Osteoblast (primary cell): ENCODE measurements around the gene KRTAP9-7. TPM values are rescaled to one million over a fixed set of nuclear protein-coding genes. Genes with fewer than 3 reads are reported as not detected.

Experiments
- DNase-seq: peaks from one replicate; pipeline ENCODE4 v3.0.0; 2011; ENCODE audit warnings: low spot score, mixed read lengths; ENCODE audit not compliant: insufficient read length; ENCODE audit errors: missing footprints
- H2AFZ ChIP-seq: 2 replicates; pipeline ENCODE4 v1.6.0; 2011; ENCODE audit warnings: mild to moderate bottlenecking, low read length
- H3K27ac ChIP-seq: 2 replicates; pipeline ENCODE4 v1.5.1; 2011; ENCODE audit warnings: mild to moderate bottlenecking, low read depth, low read length, moderate library complexity
- H3K27me3 ChIP-seq: 2 replicates; pipeline ENCODE4 v1.6.0; 2012; ENCODE audit warnings: mild to moderate bottlenecking, control low read depth, inconsistent platforms, low read length, moderate library complexity; ENCODE audit not compliant: insufficient read depth
- H3K36me3 ChIP-seq: 2 replicates; pipeline ENCODE4 v1.5.1; 2011; ENCODE audit warnings: mild to moderate bottlenecking, low read length, control low read depth, moderate library complexity; ENCODE audit not compliant: insufficient read depth
- H3K4me1 ChIP-seq: 2 replicates; pipeline ENCODE4 v1.5.1; 2011; ENCODE audit warnings: mild to moderate bottlenecking, low read length, control low read depth, moderate library complexity; ENCODE audit not compliant: insufficient read depth
- H3K4me2 ChIP-seq: 2 replicates; pipeline ENCODE4 v1.6.0; 2011; ENCODE audit warnings: mild to moderate bottlenecking, low read length; ENCODE audit not compliant: insufficient read depth
- H3K4me3 ChIP-seq: fragments of 200-600 bp; sonication (generic); 3 replicates; pipeline ENCODE4 v1.5.1; 2012; ENCODE audit warnings: mild to moderate bottlenecking, low read length, inconsistent platforms; ENCODE audit not compliant: insufficient read depth
- H3K79me2 ChIP-seq: 2 replicates; pipeline ENCODE4 v1.6.0; 2012; ENCODE audit warnings: mild to moderate bottlenecking, low read length, control low read depth, inconsistent platforms; ENCODE audit not compliant: insufficient read depth
- H3K9me3 ChIP-seq: 2 replicates; pipeline ENCODE4 v1.5.1; 2011; ENCODE audit warnings: low read depth, low read length, control low read depth
- H4K20me1 ChIP-seq: 2 replicates; pipeline ENCODE4 v1.6.0; 2012; ENCODE audit warnings: mild to moderate bottlenecking, low read length, control low read depth; ENCODE audit not compliant: insufficient read depth
- small RNA-seq: library from RNA; depleted of rRNA; stranded (forward); fragments of <200 nt; gene quantifications from one replicate; pipeline ENCODE3, GENCODE V24; 2012
- total RNA-seq: library from RNA; depleted of rRNA; stranded (reverse); fragments of >200 nt; gene quantifications from 2 replicates; pipeline ENCODE4 v1.2.3, GENCODE V29; 2012
- TF ChIP-seq, protein P1 (sequence below): IDR thresholded peaks from 2 replicates; pipeline ENCODE4 v1.5.1; 2011; ENCODE audit warnings: mild to moderate bottlenecking, low read depth, low read length, moderate library complexity; ENCODE audit errors: extremely low read depth

Gene KRTAP9-7
- total RNA-seq, 1 donor, result not detected

DNA sequence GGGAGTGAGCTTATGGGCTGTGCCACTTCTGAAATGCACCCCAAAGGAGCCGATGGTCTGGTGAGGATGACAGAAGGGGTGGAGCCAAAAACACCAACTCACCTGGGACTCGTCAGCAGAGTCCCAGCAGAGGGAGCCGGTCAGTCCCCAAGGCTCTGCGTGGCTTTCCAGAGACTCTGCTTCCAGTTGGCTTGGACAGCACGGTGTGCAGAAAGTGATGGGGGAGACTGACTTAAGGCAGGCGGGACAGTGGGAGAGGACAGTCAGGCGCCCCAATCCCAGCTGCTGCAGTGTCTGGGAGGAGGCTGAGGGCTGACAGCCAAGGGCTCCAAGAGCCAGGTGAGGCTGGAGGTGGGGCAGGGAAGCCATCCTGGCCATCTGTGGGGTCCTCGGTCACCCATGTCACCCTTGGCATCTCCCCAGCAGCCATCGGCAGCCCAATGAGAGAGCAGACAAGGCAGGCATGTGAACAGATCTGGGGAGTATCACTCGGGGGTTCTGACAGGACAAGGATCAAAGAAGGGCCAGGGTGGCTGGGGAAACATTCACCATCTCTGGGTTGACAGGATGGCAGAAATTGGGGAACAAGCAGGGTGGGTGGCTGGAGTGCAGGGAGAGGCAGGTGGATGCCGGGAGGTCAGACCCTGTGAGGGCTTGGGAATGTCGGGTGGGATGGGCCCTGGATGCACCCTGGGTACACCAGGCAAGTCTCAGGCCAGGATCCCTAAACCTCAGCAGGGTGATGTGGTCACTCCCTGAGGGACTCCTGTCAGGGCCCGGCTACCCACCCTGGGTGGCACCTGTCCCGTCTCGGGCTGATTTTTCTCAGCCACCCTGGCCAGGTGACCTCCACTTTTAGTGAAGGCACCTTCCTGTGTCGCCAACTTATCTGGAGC, 48.9 kb downstream of the KRTAP9-7 start:
- H3K27me3 ChIP-seq, result no peaks in the 10 kb centered on the region
- H3K4me2 ChIP-seq, result no peak overlapping the region
- no peak overlapping the region for H3K27ac ChIP-seq
- no peaks in the 10 kb centered on the region for H3K36me3 ChIP-seq
- TF ChIP-seq, protein P1, sequence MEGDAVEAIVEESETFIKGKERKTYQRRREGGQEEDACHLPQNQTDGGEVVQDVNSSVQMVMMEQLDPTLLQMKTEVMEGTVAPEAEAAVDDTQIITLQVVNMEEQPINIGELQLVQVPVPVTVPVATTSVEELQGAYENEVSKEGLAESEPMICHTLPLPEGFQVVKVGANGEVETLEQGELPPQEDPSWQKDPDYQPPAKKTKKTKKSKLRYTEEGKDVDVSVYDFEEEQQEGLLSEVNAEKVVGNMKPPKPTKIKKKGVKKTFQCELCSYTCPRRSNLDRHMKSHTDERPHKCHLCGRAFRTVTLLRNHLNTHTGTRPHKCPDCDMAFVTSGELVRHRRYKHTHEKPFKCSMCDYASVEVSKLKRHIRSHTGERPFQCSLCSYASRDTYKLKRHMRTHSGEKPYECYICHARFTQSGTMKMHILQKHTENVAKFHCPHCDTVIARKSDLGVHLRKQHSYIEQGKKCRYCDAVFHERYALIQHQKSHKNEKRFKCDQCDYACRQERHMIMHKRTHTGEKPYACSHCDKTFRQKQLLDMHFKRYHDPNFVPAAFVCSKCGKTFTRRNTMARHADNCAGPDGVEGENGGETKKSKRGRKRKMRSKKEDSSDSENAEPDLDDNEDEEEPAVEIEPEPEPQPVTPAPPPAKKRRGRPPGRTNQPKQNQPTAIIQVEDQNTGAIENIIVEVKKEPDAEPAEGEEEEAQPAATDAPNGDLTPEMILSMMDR, result peak; percentile 19
- no peaks in the 10 kb centered on the region for H3K9me3 ChIP-seq
- no peaks in the 10 kb centered on the region for H3K79me2 ChIP-seq
- no peaks in the 10 kb centered on the region for H4K20me1 ChIP-seq
- H3K4me1 ChIP-seq, result no peaks in the 10 kb centered on the region
- no peak overlapping the region for H3K4me3 ChIP-seq
- no peak for DNase-seq
- no peak overlapping the region for H2AFZ ChIP-seq

DNA sequence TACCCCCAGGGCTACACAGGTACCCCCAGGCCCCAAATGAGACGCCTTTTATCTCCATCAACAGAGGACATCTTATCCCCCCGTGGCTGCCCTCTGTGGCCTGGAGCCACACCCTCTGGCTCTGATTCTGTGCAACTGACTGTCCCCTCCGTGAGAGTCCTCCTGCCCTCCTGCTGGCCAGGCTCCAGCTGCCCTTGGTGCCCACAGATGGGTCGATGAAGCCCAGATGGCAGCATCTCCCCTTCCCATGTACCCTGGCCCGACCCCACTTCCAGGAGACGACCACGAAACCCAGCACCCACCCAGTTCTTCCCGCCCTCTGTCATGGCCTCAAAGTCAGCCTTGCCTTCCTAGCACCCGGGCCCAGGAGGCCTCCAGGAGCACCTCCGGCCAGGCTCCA, 49.6 kb downstream of the KRTAP9-7 start:
- Histone ChIP-seq H4K20me1 (no peaks in the 10 kb centered on the region), H3K4me2 (no peak overlapping the region), H3K4me3 (no peak overlapping the region), H3K4me1 (no peaks in the 10 kb centered on the region), H2AFZ (no peak overlapping the region), H3K27ac (no peak overlapping the region), H3K36me3 (no peaks in the 10 kb centered on the region), H3K27me3 (no peaks in the 10 kb centered on the region), H3K79me2 (no peaks in the 10 kb centered on the region), H3K9me3 (no peaks in the 10 kb centered on the region)
- no peak for DNase-seq
- TF ChIP-seq, protein P1, result no peak

DNA sequence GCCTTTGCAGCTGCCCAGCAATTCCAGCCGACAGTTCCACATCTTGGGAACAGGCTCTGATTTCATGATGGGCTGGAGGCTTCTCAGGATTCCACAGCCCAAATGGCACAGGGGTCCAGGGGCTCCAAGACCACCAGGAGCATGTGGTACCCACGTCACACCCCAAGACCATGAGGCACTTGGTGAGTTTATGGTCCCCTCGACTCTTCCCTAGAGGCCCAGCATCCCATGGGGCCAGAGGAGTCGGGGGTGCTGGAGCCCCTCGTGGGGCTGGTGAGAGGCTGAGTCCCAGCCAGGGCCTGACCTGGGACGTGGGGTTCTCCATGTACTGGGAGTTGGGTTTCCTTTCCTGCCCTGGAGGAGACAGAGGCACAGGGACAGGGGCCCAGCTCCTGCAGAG, 50.1 kb downstream of the KRTAP9-7 start:
- H3K4me3 ChIP-seq, result no peak overlapping the region
- H3K9me3 ChIP-seq, result no peaks in the 10 kb centered on the region
- H3K79me2 ChIP-seq, result no peaks in the 10 kb centered on the region
- no peak for DNase-seq
- H3K36me3 ChIP-seq, result no peaks in the 10 kb centered on the region
- no peak overlapping the region for H3K27ac ChIP-seq
- no peaks in the 10 kb centered on the region for H3K4me1 ChIP-seq
- H3K27me3 ChIP-seq, result no peaks in the 10 kb centered on the region
- no peaks in the 10 kb centered on the region for H4K20me1 ChIP-seq
- no peak overlapping the region for H2AFZ ChIP-seq
- no peak overlapping the region for H3K4me2 ChIP-seq
- TF ChIP-seq, protein P1, result no peak

Small RNA genes lying within 50 kb of the gene (small RNA-seq; reads per million reads assigned to genes)
- not detected for gene KRTAP9-10P

Other genes starting within 250 kb of the KRTAP9-7 start
- 25.0 and 31.8 TPM in 2 replicates for gene KRTAP1-5, start 248.5 kb upstream of the KRTAP9-7 start, total RNA-seq
- gene KRTAP1-4, start 245.5 kb upstream of the KRTAP9-7 start, total RNA-seq, result not detected in 2 replicates
- gene KRTAP1-3, start 240.8 kb upstream of the KRTAP9-7 start, total RNA-seq, result not detected in 2 replicates
- 2.2 and 2.4 TPM in 2 replicates for gene KRTAP1-1, start 234.2 kb upstream of the KRTAP9-7 start, total RNA-seq
- gene KRTAP2-1, start 228.4 kb upstream of the KRTAP9-7 start, total RNA-seq, result not detected in 2 replicates
- gene KRTAP2-2, start 220.5 kb upstream of the KRTAP9-7 start, total RNA-seq, result not detected in 2 replicates
- 0.29 TPM in 1 of 2 replicates, not detected in the other for gene KRTAP2-3, start 215.6 kb upstream of the KRTAP9-7 start, total RNA-seq
- not detected in 2 replicates for gene KRTAP2-4, start 209.8 kb upstream of the KRTAP9-7 start, total RNA-seq
- under 0.01 and 0.72 TPM in 2 replicates for gene KRTAP4-7, start 191.5 kb upstream of the KRTAP9-7 start, total RNA-seq
- not detected in 2 replicates for gene KRTAP4-8, start 177.6 kb upstream of the KRTAP9-7 start, total RNA-seq
- gene KRTAP4-16, start 173.5 kb upstream of the KRTAP9-7 start, total RNA-seq, result not detected in 2 replicates
- gene KRTAP4-9, start 170.3 kb upstream of the KRTAP9-7 start, total RNA-seq, result not detected in 2 replicates
- gene KRTAP4-11, start 157.3 kb upstream of the KRTAP9-7 start, total RNA-seq, result not detected in 2 replicates
- not detected in 2 replicates for gene KRTAP4-12, start 151.5 kb upstream of the KRTAP9-7 start, total RNA-seq
- not detected in 2 replicates for gene KRTAP4-6, start 135.2 kb upstream of the KRTAP9-7 start, total RNA-seq
- not detected in 2 replicates for gene KRTAP4-5, start 125.9 kb upstream of the KRTAP9-7 start, total RNA-seq
- gene KRTAP4-4, start 115.0 kb upstream of the KRTAP9-7 start, total RNA-seq, result not detected in 2 replicates
- not detected in 2 replicates for gene KRTAP4-3, start 107.5 kb upstream of the KRTAP9-7 start, total RNA-seq
- not detected in 2 replicates for gene KRTAP4-2, start 97.5 kb upstream of the KRTAP9-7 start, total RNA-seq
- gene KRTAP4-1, start 90.8 kb upstream of the KRTAP9-7 start, total RNA-seq, result not detected in 2 replicates
- gene KRTAP9-1, start 85.8 kb upstream of the KRTAP9-7 start, total RNA-seq, result not detected in 2 replicates
- not detected in 2 replicates for gene KRTAP9-2, start 49.0 kb upstream of the KRTAP9-7 start, total RNA-seq
- gene KRTAP9-3, start 43.2 kb upstream of the KRTAP9-7 start, total RNA-seq, result not detected in 2 replicates
- gene KRTAP9-8, start 37.7 kb upstream of the KRTAP9-7 start, total RNA-seq, result not detected in 2 replicates
- gene KRTAP9-4, start 26.0 kb upstream of the KRTAP9-7 start, total RNA-seq, result not detected in 2 replicates
- not detected in 2 replicates for gene KRTAP9-9, start 20.3 kb upstream of the KRTAP9-7 start, total RNA-seq
- gene KRTAP9-6, start 10.3 kb upstream of the KRTAP9-7 start, total RNA-seq, result not detected in 2 replicates
- not detected in 2 replicates for gene KRTAP29-1, start 27.2 kb downstream of the KRTAP9-7 start, total RNA-seq
- gene KRTAP16-1, start 33.6 kb downstream of the KRTAP9-7 start, total RNA-seq, result not detected in 2 replicates
- not detected in 2 replicates for gene KRTAP17-1, start 40.0 kb downstream of the KRTAP9-7 start, total RNA-seq
- gene KRT33A, start 75.1 kb downstream of the KRTAP9-7 start, total RNA-seq, result not detected in 2 replicates
- gene KRT33B, start 94.1 kb downstream of the KRTAP9-7 start, total RNA-seq, result 0.29 and 1.1 TPM in 2 replicates
- 9.4 and 11.2 TPM in 2 replicates for gene KRT34, start 106.6 kb downstream of the KRTAP9-7 start, total RNA-seq
- not detected in 2 replicates for gene KRT31, start 121.9 kb downstream of the KRTAP9-7 start, total RNA-seq
- gene KRT37, start 148.9 kb downstream of the KRTAP9-7 start, total RNA-seq, result not detected in 2 replicates
- under 0.01 TPM in 2 replicates for gene KRT38, start 165.3 kb downstream of the KRTAP9-7 start, total RNA-seq
- gene KRT32, start 191.7 kb downstream of the KRTAP9-7 start, total RNA-seq, result not detected in 2 replicates
- not detected in 2 replicates for gene KRT35, start 205.5 kb downstream of the KRTAP9-7 start, total RNA-seq
- gene KRT36, start 214.2 kb downstream of the KRTAP9-7 start, total RNA-seq, result 0.36 TPM in 1 of 2 replicates, not detected in the other
- not detected in 2 replicates for gene KRT13, start 229.9 kb downstream of the KRTAP9-7 start, total RNA-seq
- gene KRT15, start 243.2 kb downstream of the KRTAP9-7 start, total RNA-seq, result 0.59 and 0.72 TPM in 2 replicates